ENCODE measurements around the gene MTUS2.

GRCh38 chr13:29185926-29186325 is 365.8 kb downstream of the MTUS2 start:
- TF ChIP-seq CTCF (IDR thresholded peaks at IDR 0.05; ENCODE audit: insufficient read depth, low read length), result no peak
- TF ChIP-seq SPI1 (IDR thresholded peaks at IDR 0.05; ENCODE audit: borderline replicate concordance, low read depth), result no peak

All from HL-60 (cell line).